GM23338 (cell line): Measurements from ENCODE around the gene CLDN6. TPM values are rescaled to one million over a fixed set of nuclear protein-coding genes. Genes with fewer than 3 reads are reported as not detected.

ENCODE experiments used
- ATAC-seq: fragments of 200-7000 bp; cut with Tn5 transposase; 3 replicates; pipeline ENCODE4 v1.9.1; 2020
- DNase-seq: peaks from one replicate; pipeline ENCODE4 v3.0.0-alpha.2; 2015; ENCODE audit warnings: low spot score
- H2AFZ ChIP-seq: fragments of 200-600 bp; sonication (generic); 2 replicates; pipeline ENCODE4 v1.8.0; 2016; ENCODE audit warnings: antibody characterized with exemption, mild to moderate bottlenecking, moderate library complexity
- H3F3A ChIP-seq: fragments of 200-600 bp; sonication (generic); replicated peaks from 2 replicates; pipeline ENCODE4 v1.8.0; 2017; ENCODE audit warnings: antibody characterized with exemption, mixed run types, low read depth
- H3K27ac ChIP-seq: fragments of 200-600 bp; sonication (generic); 2 replicates; pipeline ENCODE4 v1.6.1; 2016; ENCODE audit warnings: low read depth
- H3K27me3 ChIP-seq: fragments of 200-600 bp; sonication (generic); 2 replicates; pipeline ENCODE4 v1.8.0; 2016; ENCODE audit warnings: mild to moderate bottlenecking, mixed run types, moderate library complexity; ENCODE audit not compliant: insufficient read depth
- H3K36me3 ChIP-seq: fragments of 200-600 bp; sonication (generic); 2 replicates; pipeline ENCODE4 v1.8.0; 2016; ENCODE audit warnings: mild to moderate bottlenecking; ENCODE audit not compliant: insufficient read depth
- H3K4me1 ChIP-seq: fragments of 200-600 bp; sonication (generic); 2 replicates; pipeline ENCODE4 v1.8.0; 2016; ENCODE audit warnings: mild to moderate bottlenecking, moderate library complexity; ENCODE audit not compliant: insufficient read depth
- H3K4me2 ChIP-seq: fragments of 200-600 bp; sonication (generic); 2 replicates; pipeline ENCODE4 v1.7.1; 2017; ENCODE audit warnings: mixed run types
- H3K4me3 ChIP-seq: fragments of 200-600 bp; sonication (generic); 2 replicates; pipeline ENCODE4 v1.6.1; 2016; ENCODE audit warnings: mixed run types
- H3K79me2 ChIP-seq: fragments of 200-600 bp; sonication (generic); replicated peaks from 2 replicates; pipeline ENCODE4 v1.8.0; 2017; ENCODE audit warnings: mild to moderate bottlenecking; ENCODE audit not compliant: insufficient read depth
- H3K9me2 ChIP-seq: fragments of 200-600 bp; sonication (generic); 2 replicates; pipeline ENCODE4 v1.8.0; 2017; ENCODE audit not compliant: insufficient read depth
- H4K20me1 ChIP-seq: fragments of 200-600 bp; sonication (generic); replicated peaks from 2 replicates; pipeline ENCODE4 v1.8.0; 2017; ENCODE audit warnings: mild to moderate bottlenecking; ENCODE audit not compliant: insufficient read depth
- H3K27ac Mint-ChIP-seq: 2 replicates; pipeline ENCODE4 v1.8.0; 2020; ENCODE audit warnings: inconsistent platforms, mild to moderate bottlenecking, moderate library complexity, mixed read lengths
- H3K27me3 Mint-ChIP-seq: 3 replicates; pipeline ENCODE4 v1.8.0; 2022; ENCODE audit warnings: low read depth, mild to moderate bottlenecking, moderate library complexity, mixed read lengths, inconsistent platforms; ENCODE audit not compliant: insufficient read depth, poor library complexity
- H3K36me3 Mint-ChIP-seq: 3 replicates; pipeline ENCODE4 v1.8.0; 2021; ENCODE audit warnings: low read depth, mild to moderate bottlenecking, inconsistent platforms, moderate library complexity, mixed read lengths
- H3K4me1 Mint-ChIP-seq: 3 replicates; pipeline ENCODE4 v1.8.0; 2020; ENCODE audit warnings: mild to moderate bottlenecking, inconsistent platforms, mixed read lengths
- H3K4me3 Mint-ChIP-seq: 3 replicates; pipeline ENCODE4 v1.8.0; 2021; ENCODE audit warnings: moderate library complexity, mild to moderate bottlenecking, inconsistent platforms, mixed read lengths
- H3K9me3 Mint-ChIP-seq: 3 replicates; pipeline ENCODE4 v1.8.0; 2020; ENCODE audit warnings: moderate library complexity, mild to moderate bottlenecking, inconsistent platforms, mixed read lengths
- CREB1 ChIP-seq: fragments of 250-450 bp; sonication (Bioruptor Pico); IDR thresholded peaks from 2 replicates; pipeline ENCODE4 v1.5.0; 2020; ENCODE audit warnings: low read depth, mild to moderate bottlenecking, moderate library complexity
- ETS1 ChIP-seq: IDR thresholded peaks from 2 replicates; pipeline ENCODE4 v1.6.1; 2016; ENCODE audit warnings: antibody characterized with exemption
- EZH2 ChIP-seq: fragments of 200-600 bp; sonication (generic); IDR thresholded peaks from one replicate; pipeline ENCODE4 v1.8.0; 2017; ENCODE audit warnings: antibody characterized with exemption, mild to moderate bottlenecking, low read depth; ENCODE audit not compliant: unreplicated experiment
- EZH2phosphoT487 ChIP-seq: fragments of 200-600 bp; sonication (generic); IDR thresholded peaks from one replicate; pipeline ENCODE4 v1.8.1; 2018; ENCODE audit warnings: antibody characterized with exemption; ENCODE audit not compliant: unreplicated experiment
- JUNB ChIP-seq: IDR thresholded peaks from one replicate; pipeline ENCODE4 v1.6.1; 2016; ENCODE audit warnings: antibody characterized with exemption; ENCODE audit not compliant: unreplicated experiment
- STAT1 ChIP-seq: IDR thresholded peaks from one replicate; pipeline ENCODE4 v1.6.1; 2016; ENCODE audit warnings: antibody characterized with exemption; ENCODE audit not compliant: unreplicated experiment
- ZNF114 ChIP-seq: fragments of 250-450 bp; sonication (Bioruptor Pico); IDR thresholded peaks from 2 replicates; pipeline ENCODE4 v1.5.0; 2020; ENCODE audit warnings: mild to moderate bottlenecking, moderate library complexity
- ZNF331 ChIP-seq: fragments of 250-450 bp; sonication (Bioruptor Pico); IDR thresholded peaks from 2 replicates; pipeline ENCODE4 v1.5.0; 2020; ENCODE audit warnings: low read depth, mild to moderate bottlenecking, moderate library complexity
- polyA plus RNA-seq: library from polyadenylated mRNA; unstranded; fragments of >200 nt; fragmentation: Nextera tagmentation; extraction: Ambion mirVana; gene quantifications from 2 replicates; pipeline ENCODE4 v1.2.1, GENCODE V29; 2016
- total RNA-seq: library from RNA; depleted of rRNA; stranded (reverse); fragments of >200 nt; shearing (Covaris generic); gene quantifications from 2 replicates; pipeline ENCODE4 v1.2.3, GENCODE V29; 2014
- TF ChIP-seq, protein P1 (sequence below), 2 experiments: fragments of 200-600 bp in 1 of 2; sonication (generic) in 1 of 2; conservative IDR thresholded peaks; 2 replicates each; pipeline versions ENCODE4 v1.5.1 to v1.6.1; 2016 to 2017; ENCODE audit warnings: antibody characterized with exemption in 2 of 2, low read depth in 2 of 2, mild to moderate bottlenecking in 2 of 2, moderate library complexity in 1 of 2
- TF ChIP-seq, protein P2 (sequence below): fragments of 250-450 bp; sonication (Bioruptor Pico); IDR thresholded peaks from 2 replicates; pipeline ENCODE4 v1.5.0; 2020; ENCODE audit warnings: mild to moderate bottlenecking, moderate library complexity

The CLDN6 gene
- total and polyA plus RNA-seq, 2 experiments from 2014 or later: 537 to 1,028 TPM

- Mint-ChIP-seq H3K4me3 (no peak overlapping the region), H3K36me3 (no peaks in the 10 kb centered on the region), H3K27ac (no peak overlapping the region), H3K27me3 (peaks cover 7% of the 10 kb centered on the region), H3K9me3 (no peaks in the 10 kb centered on the region), H3K4me1 (peaks cover 31% of the 10 kb centered on the region)
- Histone ChIP-seq H3F3A (no peaks in the 10 kb centered on the region), H3K4me3 (no peak overlapping the region), H4K20me1 (no peaks in the 10 kb centered on the region), H3K4me2 (no peak overlapping the region), H3K27me3 (no peaks in the 10 kb centered on the region), H3K79me2 (no peaks in the 10 kb centered on the region), H3K36me3 (no peaks in the 10 kb centered on the region), H3K27ac (no peak overlapping the region), H3K4me1 (peaks cover 31% of the 10 kb centered on the region), H3K9me2 (no peaks in the 10 kb centered on the region), H2AFZ (no peak overlapping the region)
- DNase-seq (no peak), ATAC-seq (no peak)
- TF ChIP-seq CREB1 (CRISPR knock-in tag) (no peak), ETS1 (no peak), JUNB (no peak)
These were observed 25.5 kb downstream of the CLDN6 start for GRCh38 chr16:2992383-2993081.

- DNase-seq: no peak
- H3K4me2 ChIP-seq: no peak overlapping the region
- no peaks in the 10 kb centered on the region for H3K27me3 ChIP-seq
- Mint-ChIP-seq H3K27ac (no peak overlapping the region), H3K27me3 (peaks cover 7% of the 10 kb centered on the region), H3K4me3 (no peak overlapping the region), H3K9me3 (no peaks in the 10 kb centered on the region), H3K4me1 (peaks cover 31% of the 10 kb centered on the region), H3K36me3 (no peaks in the 10 kb centered on the region)
- no peak overlapping the region for H3K4me3 ChIP-seq
- H3K9me2 ChIP-seq: no peaks in the 10 kb centered on the region
- H2AFZ ChIP-seq: no peak overlapping the region
- no peaks in the 10 kb centered on the region for H3K36me3 ChIP-seq
- ATAC-seq: no peak
- H3K4me1 ChIP-seq: peaks cover 31% of the 10 kb centered on the region
- H3K27ac ChIP-seq: no peak overlapping the region
- H4K20me1 ChIP-seq: no peaks in the 10 kb centered on the region
- H3F3A ChIP-seq: no peaks in the 10 kb centered on the region
- H3K79me2 ChIP-seq: no peaks in the 10 kb centered on the region
- TF ChIP-seq STAT1: no peak
- no peak for TF ChIP-seq JUNB
- TF ChIP-seq ZNF114: no peak
- TF ChIP-seq ZNF331 (CRISPR knock-in tag): no peak
- TF ChIP-seq, protein P1, sequence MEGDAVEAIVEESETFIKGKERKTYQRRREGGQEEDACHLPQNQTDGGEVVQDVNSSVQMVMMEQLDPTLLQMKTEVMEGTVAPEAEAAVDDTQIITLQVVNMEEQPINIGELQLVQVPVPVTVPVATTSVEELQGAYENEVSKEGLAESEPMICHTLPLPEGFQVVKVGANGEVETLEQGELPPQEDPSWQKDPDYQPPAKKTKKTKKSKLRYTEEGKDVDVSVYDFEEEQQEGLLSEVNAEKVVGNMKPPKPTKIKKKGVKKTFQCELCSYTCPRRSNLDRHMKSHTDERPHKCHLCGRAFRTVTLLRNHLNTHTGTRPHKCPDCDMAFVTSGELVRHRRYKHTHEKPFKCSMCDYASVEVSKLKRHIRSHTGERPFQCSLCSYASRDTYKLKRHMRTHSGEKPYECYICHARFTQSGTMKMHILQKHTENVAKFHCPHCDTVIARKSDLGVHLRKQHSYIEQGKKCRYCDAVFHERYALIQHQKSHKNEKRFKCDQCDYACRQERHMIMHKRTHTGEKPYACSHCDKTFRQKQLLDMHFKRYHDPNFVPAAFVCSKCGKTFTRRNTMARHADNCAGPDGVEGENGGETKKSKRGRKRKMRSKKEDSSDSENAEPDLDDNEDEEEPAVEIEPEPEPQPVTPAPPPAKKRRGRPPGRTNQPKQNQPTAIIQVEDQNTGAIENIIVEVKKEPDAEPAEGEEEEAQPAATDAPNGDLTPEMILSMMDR (conservative IDR thresholded peaks at IDR 0.05; ENCODE audit: low read depth in 2 of 2): no peak
- no peak for TF ChIP-seq EZH2phosphoT487
- no peak for TF ChIP-seq EZH2
- TF ChIP-seq, protein P2, sequence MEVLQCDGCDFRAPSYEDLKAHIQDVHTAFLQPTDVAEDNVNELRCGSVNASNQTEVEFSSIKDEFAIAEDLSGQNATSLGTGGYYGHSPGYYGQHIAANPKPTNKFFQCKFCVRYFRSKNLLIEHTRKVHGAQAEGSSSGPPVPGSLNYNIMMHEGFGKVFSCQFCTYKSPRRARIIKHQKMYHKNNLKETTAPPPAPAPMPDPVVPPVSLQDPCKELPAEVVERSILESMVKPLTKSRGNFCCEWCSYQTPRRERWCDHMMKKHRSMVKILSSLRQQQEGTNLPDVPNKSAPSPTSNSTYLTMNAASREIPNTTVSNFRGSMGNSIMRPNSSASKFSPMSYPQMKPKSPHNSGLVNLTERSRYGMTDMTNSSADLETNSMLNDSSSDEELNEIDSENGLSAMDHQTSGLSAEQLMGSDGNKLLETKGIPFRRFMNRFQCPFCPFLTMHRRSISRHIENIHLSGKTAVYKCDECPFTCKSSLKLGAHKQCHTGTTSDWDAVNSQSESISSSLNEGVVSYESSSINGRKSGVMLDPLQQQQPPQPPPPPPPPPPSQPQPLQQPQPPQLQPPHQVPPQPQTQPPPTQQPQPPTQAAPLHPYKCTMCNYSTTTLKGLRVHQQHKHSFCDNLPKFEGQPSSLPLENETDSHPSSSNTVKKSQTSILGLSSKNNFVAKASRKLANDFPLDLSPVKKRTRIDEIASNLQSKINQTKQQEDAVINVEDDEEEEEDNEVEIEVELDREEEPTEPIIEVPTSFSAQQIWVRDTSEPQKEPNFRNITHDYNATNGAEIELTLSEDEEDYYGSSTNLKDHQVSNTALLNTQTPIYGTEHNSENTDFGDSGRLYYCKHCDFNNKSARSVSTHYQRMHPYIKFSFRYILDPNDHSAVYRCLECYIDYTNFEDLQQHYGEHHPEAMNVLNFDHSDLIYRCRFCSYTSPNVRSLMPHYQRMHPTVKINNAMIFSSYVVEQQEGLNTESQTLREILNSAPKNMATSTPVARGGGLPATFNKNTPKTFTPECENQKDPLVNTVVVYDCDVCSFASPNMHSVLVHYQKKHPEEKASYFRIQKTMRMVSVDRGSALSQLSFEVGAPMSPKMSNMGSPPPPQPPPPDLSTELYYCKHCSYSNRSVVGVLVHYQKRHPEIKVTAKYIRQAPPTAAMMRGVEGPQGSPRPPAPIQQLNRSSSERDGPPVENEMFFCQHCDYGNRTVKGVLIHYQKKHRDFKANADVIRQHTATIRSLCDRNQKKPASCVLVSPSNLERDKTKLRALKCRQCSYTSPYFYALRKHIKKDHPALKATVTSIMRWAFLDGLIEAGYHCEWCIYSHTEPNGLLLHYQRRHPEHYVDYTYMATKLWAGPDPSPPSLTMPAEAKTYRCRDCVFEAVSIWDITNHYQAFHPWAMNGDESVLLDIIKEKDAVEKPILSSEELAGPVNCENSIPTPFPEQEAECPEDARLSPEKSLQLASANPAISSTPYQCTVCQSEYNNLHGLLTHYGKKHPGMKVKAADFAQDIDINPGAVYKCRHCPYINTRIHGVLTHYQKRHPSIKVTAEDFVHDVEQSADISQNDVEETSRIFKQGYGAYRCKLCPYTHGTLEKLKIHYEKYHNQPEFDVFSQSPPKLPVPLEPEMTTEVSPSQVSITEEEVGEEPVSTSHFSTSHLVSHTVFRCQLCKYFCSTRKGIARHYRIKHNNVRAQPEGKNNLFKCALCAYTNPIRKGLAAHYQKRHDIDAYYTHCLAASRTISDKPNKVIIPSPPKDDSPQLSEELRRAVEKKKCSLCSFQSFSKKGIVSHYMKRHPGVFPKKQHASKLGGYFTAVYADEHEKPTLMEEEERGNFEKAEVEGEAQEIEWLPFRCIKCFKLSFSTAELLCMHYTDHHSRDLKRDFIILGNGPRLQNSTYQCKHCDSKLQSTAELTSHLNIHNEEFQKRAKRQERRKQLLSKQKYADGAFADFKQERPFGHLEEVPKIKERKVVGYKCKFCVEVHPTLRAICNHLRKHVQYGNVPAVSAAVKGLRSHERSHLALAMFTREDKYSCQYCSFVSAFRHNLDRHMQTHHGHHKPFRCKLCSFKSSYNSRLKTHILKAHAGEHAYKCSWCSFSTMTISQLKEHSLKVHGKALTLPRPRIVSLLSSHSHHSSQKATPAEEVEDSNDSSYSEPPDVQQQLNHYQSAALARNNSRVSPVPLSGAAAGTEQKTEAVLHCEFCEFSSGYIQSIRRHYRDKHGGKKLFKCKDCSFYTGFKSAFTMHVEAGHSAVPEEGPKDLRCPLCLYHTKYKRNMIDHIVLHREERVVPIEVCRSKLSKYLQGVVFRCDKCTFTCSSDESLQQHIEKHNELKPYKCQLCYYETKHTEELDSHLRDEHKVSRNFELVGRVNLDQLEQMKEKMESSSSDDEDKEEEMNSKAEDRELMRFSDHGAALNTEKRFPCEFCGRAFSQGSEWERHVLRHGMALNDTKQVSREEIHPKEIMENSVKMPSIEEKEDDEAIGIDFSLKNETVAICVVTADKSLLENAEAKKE (CRISPR knock-in tag): no peak
These were observed 26.3 kb downstream of the CLDN6 start for GRCh38 chr16:2991566-2992261.
